ENCODE data around the gene ZNF784. TPM values are rescaled to one million over a fixed set of nuclear protein-coding genes. Genes with fewer than 3 reads are reported as not detected.

ZNF784 gene
- total and polyA plus RNA-seq, 9 of the 15 experiments (the other 6 are each of a cell fraction or from before 2014, with no cell fraction given) = 0.14 to 6.1 (median 2.1) TPM

- TF ChIP-seq ZBTB40 (IDR thresholded peaks at IDR 0.05) = peak; percentile 94
- no peak for TF ChIP-seq ZBTB40 (CRISPR knock-in tag; IDR thresholded peaks at IDR 0.05)
- TF ChIP-seq NCOR1 (IDR thresholded peaks at IDR 0.05) = 0 out of 2 replicates have a peak, but pooled peaks have one; percentile 16
- no peak for TF ChIP-seq FOXP4 (CRISPR knock-in tag; IDR thresholded peaks at IDR 0.05; ENCODE audit: borderline replicate concordance)
- TF ChIP-seq MXI1 (IDR thresholded peaks at IDR 0.05; ENCODE audit: low read depth, low read length) = peak; percentile 56; the same call in 1 of the 2 replicates
- TF ChIP-seq CREB5 (CRISPR knock-in tag; IDR thresholded peaks at IDR 0.05) = no peak; the same call in 1 of the 2 replicates
- TF ChIP-seq MAX (CRISPR knock-in tag; IDR thresholded peaks at IDR 0.05) = 0 out of 2 replicates have a peak, but pooled peaks have one; percentile 23
- TF ChIP-seq MXD1 (CRISPR knock-in tag; IDR thresholded peaks at IDR 0.05; ENCODE audit: borderline replicate concordance, poor library complexity, severe bottlenecking) = peak; percentile 53
- 0 out of 2 replicates have a peak, but pooled peaks have one; percentile 20 for TF ChIP-seq ZNF707 (CRISPR knock-in tag; conservative IDR thresholded peaks at IDR 0.05)
- TF ChIP-seq TCF7 (IDR thresholded peaks at IDR 0.05; ENCODE audit: borderline replicate concordance) = 0 out of 2 replicates have a peak, but pooled peaks have one; percentile 24
- TF ChIP-seq RB1 (IDR thresholded peaks at IDR 0.05; ENCODE audit: low read depth) = peak; percentile 84
- TF ChIP-seq HNRNPH1 (optimal IDR thresholded peaks at IDR 0.05; ENCODE audit: low read depth, low read length) = no peak
These were observed 18.9 kb upstream of the ZNF784 start, which contains the start of gene ZNF581 (continued) for GRCh38 chr19:55643003-55643886.

Measured in K562 (cell line).